Breast epithelium (tissue), 3 donors: ENCODE results near the gene PRDM10.

Experiments used
- POLR2A ChIP-seq: fragments of 450-650 bp; IDR thresholded peaks from one replicate; pipeline ENCODE4 v1.6.1; 2016; ENCODE audit warnings: antibody characterized with exemption, mild to moderate bottlenecking, moderate library complexity
- TF ChIP-seq, protein P1 (sequence below), 3 donors: fragments of 450-650 bp; IDR thresholded peaks; one replicate each; pipeline ENCODE4 v1.5.1; 2016 to 2017; ENCODE audit warnings: antibody characterized with exemption in 3 of 3, mild to moderate bottlenecking in 3 of 3, moderate library complexity in 3 of 3

DNA sequence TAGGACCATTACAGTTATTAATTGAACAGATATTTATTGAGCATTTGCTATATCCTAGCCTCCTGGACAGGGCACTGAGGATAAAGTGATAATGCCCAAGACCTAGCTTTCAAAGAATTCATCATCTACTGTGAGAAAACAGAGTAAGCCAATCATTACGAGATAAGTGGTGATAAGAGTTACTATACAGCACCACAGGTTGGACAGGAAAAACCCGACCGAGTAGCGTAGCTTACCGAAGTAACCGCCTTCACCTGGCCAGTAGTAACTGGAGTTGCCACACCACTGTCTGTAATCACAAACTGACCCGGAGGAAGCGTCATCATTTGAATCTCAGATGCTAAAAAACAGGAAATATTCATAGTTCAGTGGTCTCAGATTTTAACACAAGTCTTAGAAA is 97.2 kb downstream of the PRDM10 start:
- TF ChIP-seq POLR2A: no peak
- TF ChIP-seq, protein P1, sequence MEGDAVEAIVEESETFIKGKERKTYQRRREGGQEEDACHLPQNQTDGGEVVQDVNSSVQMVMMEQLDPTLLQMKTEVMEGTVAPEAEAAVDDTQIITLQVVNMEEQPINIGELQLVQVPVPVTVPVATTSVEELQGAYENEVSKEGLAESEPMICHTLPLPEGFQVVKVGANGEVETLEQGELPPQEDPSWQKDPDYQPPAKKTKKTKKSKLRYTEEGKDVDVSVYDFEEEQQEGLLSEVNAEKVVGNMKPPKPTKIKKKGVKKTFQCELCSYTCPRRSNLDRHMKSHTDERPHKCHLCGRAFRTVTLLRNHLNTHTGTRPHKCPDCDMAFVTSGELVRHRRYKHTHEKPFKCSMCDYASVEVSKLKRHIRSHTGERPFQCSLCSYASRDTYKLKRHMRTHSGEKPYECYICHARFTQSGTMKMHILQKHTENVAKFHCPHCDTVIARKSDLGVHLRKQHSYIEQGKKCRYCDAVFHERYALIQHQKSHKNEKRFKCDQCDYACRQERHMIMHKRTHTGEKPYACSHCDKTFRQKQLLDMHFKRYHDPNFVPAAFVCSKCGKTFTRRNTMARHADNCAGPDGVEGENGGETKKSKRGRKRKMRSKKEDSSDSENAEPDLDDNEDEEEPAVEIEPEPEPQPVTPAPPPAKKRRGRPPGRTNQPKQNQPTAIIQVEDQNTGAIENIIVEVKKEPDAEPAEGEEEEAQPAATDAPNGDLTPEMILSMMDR (IDR thresholded peaks at IDR 0.05): no peak
